OCI-LY3 (cell line): Measurements from ENCODE around the gene LRBA.

Experiments used
- CTCF ChIP-seq: fragments of 200-600, 300-600 bp; sonication (generic); IDR thresholded peaks from 2 replicates; pipeline ENCODE4 v1.5.1; 2014; ENCODE audit warnings: antibody characterized with exemption, low read length, low read depth
- EZH2phosphoT487 ChIP-seq: fragments of 200-600 bp; shearing (Covaris generic); IDR thresholded peaks from 2 replicates; pipeline ENCODE4 v1.6.1; 2018; ENCODE audit warnings: antibody characterized with exemption, mixed run types, low read depth

GRCh38 chr4:150682126-150682525 is 333.0 kb downstream of the LRBA start:
- TF ChIP-seq CTCF (no peak), EZH2phosphoT487 (no peak)
